ENCODE results near the gene ETF1.
A peak's percentile ranks its signal among the peaks of the same experiment; 100 is the strongest.

The ETF1 gene

DNA sequence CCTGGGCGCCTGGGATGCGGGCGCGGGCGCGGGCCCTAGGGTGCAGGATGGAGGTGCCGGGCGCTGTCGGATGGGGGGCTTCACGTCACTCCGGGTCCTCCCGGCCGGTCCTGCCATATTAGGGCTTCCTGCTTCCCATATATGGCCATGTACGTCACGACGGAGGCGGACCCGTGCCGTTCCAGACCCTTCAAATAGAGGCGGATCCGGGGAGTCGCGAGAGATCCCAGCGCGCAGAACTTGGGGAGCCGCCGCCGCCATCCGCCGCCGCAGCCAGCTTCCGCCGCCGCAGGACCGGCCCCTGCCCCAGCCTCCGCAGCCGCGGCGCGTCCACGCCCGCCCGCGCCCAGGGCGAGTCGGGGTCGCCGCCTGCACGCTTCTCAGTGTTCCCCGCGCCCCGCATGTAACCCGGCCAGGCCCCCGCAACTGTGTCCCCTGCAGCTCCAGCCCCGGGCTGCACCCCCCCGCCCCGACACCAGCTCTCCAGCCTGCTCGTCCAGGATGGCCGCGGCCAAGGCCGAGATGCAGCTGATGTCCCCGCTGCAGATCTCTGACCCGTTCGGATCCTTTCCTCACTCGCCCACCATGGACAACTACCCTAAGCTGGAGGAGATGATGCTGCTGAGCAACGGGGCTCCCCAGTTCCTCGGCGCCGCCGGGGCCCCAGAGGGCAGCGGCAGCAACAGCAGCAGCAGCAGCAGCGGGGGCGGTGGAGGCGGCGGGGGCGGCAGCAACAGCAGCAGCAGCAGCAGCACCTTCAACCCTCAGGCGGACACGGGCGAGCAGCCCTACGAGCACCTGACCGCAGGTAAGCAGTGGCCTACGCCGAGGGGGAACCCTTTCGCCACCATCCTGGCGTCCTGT is 77.5 kb downstream of the ETF1 start, which contains the start of gene EGR1:
Gene EGR1, plus strand, starts transcription at position 219 of the 864 bp plus-strand sequence. Its CDS starts 283 bp downstream, at position 502.
- DNase-seq (ENCODE audit: low read depth in 2 of 2) = peak; percentile 97
- TF ChIP-seq, protein P1, sequence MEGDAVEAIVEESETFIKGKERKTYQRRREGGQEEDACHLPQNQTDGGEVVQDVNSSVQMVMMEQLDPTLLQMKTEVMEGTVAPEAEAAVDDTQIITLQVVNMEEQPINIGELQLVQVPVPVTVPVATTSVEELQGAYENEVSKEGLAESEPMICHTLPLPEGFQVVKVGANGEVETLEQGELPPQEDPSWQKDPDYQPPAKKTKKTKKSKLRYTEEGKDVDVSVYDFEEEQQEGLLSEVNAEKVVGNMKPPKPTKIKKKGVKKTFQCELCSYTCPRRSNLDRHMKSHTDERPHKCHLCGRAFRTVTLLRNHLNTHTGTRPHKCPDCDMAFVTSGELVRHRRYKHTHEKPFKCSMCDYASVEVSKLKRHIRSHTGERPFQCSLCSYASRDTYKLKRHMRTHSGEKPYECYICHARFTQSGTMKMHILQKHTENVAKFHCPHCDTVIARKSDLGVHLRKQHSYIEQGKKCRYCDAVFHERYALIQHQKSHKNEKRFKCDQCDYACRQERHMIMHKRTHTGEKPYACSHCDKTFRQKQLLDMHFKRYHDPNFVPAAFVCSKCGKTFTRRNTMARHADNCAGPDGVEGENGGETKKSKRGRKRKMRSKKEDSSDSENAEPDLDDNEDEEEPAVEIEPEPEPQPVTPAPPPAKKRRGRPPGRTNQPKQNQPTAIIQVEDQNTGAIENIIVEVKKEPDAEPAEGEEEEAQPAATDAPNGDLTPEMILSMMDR (IDR thresholded peaks at IDR 0.05; ENCODE audit: low read depth, low read length) = peak; percentile 6
- H3K4me3 ChIP-seq (replicated peaks in 1 of 2; ENCODE audit: low read depth in 2 of 2, low read length in 2 of 2) = peak within 1 kb of the TSS; percentile 76 to 82

DNA sequence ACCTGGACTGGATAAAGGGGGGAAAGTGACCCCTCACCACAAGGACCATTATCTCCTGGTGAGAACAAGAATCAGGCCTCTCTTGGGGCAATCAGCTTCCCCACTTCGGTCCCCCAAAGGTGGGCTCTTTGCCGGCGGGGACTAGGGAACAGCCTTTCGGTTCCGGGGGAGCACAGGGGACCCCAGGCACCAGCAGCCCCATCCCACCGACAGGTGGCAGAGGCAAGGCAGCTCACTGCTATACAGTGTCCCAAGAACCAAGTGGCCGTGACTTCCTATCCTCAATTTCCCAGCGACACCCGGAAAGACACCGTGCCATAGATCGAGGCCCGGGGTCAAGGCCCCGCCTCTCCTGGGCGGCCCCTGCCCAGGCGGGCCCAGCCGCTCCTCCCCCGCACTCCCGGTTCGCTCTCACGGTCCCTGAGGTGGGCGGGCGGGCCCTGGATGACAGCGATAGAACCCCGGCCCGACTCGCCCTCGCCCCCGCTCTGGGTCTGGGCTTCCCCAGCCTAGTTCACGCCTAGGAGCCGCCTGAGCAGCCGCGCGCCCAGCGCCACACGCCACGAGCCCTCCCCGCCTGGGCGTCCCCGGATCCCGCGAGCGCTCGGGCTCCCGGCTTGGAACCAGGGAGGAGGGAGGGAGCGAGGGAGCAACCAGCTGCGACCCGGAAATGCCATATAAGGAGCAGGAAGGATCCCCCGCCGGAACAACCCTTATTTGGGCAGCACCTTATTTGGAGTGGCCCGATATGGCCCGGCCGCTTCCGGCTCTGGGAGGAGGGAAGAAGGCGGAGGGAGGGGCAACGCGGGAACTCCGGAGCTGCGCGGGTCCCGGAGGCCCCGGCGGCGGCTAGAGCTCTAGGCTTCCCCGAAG is 78.4 kb downstream of the ETF1 start:
- peak overlapping the region; percentile 76 to 82 for H3K4me3 ChIP-seq (replicated peaks in 1 of 2; ENCODE audit: low read depth in 2 of 2, low read length in 2 of 2)
- TF ChIP-seq, protein P1 (IDR thresholded peaks at IDR 0.05; ENCODE audit: low read depth, low read length) = no peak
- DNase-seq (ENCODE audit: low read depth in 2 of 2) = peak; percentile 99

DNA sequence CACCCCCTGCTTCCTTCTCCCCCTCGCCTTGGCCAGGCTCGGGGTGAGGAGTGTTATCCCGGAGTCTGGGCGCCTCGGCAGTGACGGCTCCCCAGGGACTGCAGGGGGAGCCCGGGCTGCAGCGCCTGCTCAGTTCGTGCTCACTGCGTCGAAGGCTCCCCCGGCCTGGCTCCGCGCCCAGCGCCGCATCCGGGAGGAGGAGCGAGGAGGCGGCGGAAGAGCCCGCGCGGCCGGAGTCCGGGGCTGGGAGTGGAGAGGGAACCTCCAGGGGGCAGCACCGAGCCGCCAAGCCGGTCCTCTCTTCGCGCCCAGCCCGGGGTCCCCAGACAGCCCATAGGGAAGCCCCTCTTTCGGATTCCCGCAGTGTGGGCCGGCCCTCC is 79.0 kb downstream of the ETF1 start:
- TF ChIP-seq, protein P1 (IDR thresholded peaks at IDR 0.05; ENCODE audit: low read depth, low read length) = peak; percentile 63
- peak overlapping the region; percentile 76 to 82 for H3K4me3 ChIP-seq (replicated peaks in 1 of 2; ENCODE audit: low read depth in 2 of 2, low read length in 2 of 2)

DNA sequence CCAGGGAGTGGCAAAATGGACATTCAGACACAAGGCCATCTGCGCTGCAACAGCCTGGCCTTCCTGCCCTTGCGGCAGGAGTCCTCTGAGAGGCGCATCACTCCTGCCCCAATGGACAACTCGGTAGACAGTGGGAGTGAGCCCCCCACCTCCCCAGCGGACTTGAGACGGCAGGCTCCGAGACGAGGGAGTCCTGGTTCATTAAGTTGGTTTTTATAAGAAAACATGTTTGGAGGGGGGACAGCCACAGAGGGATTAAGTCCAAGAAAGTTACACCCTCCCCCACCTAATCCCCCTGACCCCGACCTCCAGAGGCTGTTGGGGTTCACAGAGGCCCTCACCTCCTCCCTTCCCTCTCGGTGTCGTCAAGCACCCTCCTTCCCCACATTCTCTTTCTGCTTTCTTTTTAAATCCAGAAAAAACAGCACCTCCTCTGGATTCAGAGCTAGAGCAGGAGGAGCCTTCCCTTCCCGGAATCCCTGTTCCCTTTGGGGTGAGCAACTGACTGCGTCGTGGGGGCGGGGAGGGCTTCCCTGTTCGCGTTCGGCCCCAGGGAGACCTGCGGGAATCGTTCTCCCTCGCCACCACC is 79.5 kb downstream of the ETF1 start:
- peak overlapping the region; percentile 57 to 67 for H3K4me3 ChIP-seq (replicated peaks in 1 of 2; ENCODE audit: low read depth in 2 of 2, low read length in 2 of 2)
- TF ChIP-seq, protein P1 (IDR thresholded peaks at IDR 0.05; ENCODE audit: low read depth, low read length) = peak; percentile 46
- peak in 1 of 2 donors; percentile 42 for DNase-seq (ENCODE audit: low read depth in 2 of 2)

More for the DNA sequence above, 79.0 kb downstream of the ETF1 start:
- DNase-seq (ENCODE audit: low read depth in 2 of 2) = peak; percentile 97 to 98

DNA sequence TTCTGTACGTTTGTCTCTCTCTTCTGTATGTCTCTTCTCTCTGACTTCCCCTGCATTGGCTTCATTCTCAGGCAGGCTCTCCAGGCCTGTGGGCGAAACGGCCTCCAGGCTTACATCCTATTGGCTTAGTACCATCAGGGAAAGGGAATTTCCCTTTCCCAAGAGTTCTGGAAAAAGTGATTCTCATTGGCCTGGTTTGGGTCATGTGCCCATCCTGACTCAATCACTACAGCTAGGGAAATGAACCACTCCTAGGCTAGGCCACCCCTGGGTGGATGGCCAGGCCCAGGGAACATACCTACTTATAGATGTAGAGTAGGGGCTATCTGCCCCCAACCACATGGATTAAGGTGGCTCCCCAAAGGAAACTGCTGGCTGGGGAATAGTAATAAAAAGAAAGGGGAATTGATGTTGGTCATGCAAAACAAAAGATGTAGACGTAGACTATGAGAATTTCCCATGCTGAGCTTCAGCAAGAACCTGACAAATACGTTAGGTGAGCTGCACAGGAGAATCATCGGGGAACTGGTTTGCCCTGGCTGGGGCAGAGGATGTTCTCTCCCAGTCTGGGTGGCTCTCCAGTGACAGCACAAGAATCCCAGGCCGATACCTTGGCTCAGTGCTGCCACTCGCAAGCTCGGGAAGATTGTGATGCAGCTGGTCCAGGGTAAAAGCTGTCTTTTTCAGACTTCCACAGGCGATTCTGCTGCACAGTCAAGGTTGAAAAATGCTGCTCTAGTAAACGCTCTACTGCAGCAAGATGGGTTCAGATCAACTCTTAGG is 81.5 kb downstream of the ETF1 start:
- DNase-seq (ENCODE audit: low read depth in 2 of 2) = peak; percentile 85 to 88
- H3K4me3 ChIP-seq (replicated peaks in 1 of 2; ENCODE audit: low read depth in 2 of 2, low read length in 2 of 2) = no peak overlapping the region
- TF ChIP-seq, protein P1 (IDR thresholded peaks at IDR 0.05; ENCODE audit: low read depth, low read length) = no peak
